NK-92 (cell line): ENCODE results near the gene WDR89.
"Not testable (repeated sequence)": the region's sequence is repeated elsewhere in the genome, so short reads cannot be mapped to it uniquely, and the experiment has no call there.

Source experiments
- DNase-seq: peaks from one replicate; lab custom pipeline; 2025; ENCODE audit not compliant: unreplicated experiment; lab: John Stamatoyannopoulos, UW

Gene WDR89

DNA sequence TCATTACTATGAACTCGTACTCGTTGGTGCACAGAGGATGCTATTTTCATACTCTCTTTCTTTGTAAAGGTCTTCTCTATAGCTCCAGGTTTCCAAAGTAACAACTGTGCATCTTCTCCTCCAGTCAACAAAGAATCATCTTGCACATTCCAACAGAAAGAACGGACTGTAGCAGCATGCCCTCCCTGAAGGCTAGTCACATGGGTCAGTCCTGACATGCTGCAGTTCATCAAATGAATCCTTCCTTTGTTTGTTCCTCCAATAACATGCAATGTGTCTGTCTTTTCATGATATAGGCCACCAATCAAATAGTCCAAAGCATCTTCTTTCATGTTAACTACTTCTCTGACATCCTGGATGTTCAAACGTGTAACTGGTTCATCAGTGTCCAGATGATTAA, 42.9 kb downstream of the WDR89 start:
- no peak for DNase-seq

DNA sequence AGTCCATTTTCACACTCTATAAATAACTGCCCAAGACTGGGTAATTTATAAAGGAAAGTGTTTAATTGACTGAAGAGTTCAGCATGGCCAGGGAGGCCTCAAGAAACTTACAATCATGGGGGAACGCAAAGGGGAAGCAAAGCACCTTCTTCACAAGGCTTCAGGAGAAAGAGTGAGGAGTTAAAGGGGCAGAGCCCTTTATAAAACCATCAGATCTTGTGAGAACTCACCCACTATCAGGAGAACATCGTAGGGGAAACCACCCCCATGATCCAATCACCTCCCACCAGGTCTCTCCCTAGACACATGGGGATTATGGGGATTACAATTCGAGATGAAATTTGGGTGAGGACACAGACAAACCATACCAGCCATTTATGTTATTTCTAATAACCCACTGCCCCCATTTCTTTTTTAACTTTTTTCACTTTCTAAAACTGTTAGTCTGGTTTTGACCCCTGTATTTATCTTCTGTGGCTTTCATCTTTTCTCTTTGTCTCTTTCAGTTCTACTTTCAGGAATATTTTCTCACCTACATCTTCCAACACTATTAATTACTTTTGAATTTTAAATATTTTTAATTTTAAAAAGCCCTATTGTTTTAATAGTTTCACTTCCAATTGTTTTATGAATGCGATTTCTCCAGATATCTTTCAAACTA, 44.5 kb downstream of the WDR89 start:
- no peak for DNase-seq

DNA sequence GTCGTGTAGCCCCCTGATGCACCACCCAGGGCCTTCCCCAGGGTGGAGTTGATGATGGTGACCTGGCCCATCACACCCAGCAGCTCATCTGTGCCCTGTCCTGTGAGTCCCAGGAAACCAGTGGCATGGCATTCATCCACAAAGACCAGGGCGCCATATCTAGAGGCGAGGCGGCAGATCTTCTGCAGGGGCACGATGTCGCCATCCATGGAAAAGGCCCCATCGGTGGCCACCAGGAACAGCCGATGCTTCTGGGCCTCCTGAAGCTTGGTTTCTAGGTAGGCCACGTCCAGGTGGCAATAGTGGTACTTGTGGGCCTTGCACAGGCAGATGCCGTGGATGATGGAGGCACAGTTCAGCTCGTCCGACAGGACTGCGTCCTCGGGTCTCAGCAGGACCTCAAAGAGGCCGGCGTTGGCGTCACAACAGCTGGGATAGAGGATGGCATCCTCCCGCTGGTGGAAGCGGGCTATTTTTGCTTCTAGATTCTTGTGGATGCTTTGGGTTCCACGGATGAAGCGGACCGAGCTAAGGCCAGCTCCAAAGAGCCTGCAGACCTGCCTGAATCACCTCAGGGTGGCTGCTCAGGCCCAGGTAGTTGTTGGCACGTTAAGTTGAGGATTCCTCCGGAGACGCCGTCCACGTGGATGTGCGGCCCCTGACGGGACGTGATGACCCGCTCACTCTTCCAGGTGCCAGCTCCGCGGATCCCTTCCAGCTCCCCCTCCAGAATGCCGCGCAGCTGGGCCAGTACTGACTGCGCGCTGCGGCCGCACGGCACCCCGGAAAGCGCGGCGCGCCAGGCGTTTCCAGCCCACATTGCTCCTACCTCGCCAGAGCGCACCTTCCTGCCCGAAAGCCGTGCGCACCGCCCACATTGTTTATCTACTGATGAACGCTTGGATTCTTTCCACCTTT, 47.0 kb downstream of the WDR89 start:
- DNase-seq: no peak

DNA sequence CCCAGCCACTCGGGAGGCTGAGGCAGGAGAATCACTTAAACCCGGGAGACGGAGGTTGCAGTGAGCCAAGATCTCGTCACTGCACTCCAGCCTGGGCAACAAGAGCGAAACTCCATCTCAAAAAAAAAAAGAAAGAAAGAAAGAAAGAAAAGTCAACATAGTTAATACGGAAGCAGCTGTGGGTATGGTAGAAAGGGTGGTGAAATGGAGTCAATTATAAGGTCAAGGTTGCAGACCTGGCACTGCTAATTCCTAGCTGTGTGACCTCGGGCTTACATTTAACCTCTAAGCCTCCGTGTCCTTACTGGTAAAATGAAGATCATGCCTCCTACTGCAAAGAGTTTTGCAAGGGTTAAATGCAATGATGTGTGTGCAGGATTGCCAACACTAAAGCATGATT, 58.6 kb downstream of the WDR89 start:
- DNase-seq: not testable (repeated sequence)

DNA sequence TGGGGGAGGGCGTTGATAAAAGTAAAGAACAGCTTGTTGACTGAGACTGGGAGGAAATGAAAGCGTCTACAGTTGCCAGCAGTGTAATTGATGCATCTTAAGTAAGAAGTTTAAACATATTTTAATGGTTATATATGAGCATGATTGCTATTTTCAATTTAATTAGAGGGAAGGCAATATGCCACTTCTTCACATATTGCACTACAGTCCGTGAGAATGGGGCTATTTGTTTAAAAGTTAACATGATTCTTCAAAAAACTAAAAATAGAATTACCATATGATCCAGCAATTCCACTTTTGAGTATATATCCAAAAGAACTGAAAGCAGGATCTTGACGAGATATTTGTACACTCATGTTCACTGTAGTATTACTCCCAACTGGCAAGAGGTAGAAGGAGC, 60.2 kb downstream of the WDR89 start:
- DNase-seq: no peak

DNA sequence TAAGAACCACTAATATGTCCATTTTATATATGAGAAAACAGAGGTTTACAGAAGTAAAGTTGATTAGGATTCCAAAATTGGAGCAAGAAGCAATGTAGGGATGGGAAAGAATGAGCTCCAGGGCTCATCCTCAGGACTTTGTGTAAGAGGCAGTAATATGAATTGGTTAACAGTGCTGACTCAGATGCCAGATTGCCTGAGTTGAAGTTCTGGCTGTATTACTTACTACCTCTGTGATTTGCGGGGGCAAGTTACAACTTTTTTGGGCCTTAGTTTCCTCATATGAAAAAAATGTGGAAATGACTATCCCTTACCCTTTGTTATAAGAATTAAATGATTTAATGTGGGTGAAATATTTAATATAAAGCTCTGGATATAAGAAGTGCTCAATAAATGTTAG, 63.4 kb downstream of the WDR89 start:
- DNase-seq: no peak

DNA sequence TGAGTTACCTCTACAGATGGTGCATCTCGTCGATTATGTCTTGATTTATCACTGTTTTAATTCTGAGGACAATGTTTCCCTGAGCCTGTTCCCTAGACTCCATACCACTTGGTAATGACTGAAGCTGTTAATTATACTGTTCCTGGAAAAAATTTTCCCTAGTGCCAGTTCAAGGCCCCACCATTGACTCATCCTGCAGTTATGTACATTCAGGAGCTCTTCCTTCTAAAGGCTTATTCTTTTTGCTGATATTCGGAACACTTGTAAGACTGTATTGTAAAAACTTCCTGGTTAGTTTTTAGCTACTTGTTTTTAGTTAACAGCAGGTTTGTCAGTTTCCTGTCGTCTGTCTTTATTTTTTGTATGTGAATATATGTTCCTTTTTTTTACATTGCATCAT, 68.1 kb downstream of the WDR89 start:
- no peak for DNase-seq

DNA sequence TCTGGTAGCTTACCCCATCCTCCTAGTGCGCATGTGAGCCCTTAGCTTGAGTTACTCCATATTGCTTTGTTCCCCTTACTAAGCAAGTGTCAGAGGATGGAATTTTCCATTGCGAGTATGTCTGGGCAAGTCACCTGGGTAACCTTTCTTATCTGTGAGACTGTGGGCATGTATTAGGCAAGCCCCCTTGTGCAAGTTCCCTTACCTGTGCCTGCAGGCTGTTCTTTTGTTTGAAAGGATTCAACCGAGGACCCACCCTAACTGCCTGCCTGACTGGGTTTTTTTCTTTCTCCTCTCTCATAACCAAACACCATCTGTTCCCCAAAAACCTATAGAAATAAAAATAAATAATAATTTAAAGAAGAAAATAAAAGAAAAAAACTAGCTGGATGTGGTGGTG, 76.2 kb downstream of the WDR89 start:
- no peak for DNase-seq

DNA sequence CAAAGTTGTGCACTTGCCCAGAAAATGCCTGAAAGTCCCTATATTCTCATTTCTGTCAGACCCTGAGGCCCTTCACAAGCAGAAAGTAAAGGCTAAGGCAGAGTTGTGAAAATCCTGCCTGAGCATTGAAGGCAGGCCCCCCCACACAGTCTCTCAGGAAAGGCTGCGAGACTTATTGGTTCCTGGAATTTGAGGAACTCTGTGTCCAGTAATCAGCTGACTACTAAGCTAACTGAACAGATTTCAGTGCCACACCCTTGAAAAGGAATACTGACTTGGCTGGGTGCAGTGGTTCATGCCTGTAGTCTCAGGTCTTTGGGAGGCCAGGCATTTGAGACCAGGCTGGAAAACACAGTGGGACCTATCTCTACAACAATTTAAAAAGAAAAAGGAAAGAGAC, 77.4 kb downstream of the WDR89 start:
- DNase-seq: no peak

DNA sequence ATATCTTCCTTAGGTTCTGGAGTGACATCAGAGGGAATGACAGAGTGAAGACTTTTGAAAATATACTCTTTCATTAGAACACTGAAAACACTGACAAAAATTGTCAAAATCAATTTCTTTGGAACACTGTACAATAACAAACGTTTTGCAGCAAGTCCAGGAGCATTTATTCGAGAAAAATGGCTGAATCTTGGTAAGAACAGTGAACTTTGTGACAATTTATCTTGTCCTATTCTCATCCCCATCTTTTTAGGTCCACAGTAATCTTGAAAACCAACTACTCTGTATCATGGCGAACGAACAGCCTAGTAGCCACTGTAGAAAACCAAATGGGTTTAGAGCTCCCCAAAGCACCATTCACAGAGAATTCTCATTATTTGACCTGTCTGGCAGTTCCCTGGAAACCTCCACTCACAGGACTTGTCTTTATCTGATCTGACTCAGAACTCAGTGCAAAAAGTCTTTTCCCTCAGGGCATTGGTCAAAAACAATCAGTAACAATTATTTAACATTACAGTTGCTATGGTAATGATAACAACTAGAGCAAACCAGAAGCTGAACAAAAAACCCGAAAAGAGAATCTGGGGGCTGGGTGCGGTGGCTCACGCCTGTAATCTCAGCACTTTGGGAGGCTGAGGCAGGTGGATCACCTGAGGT, 78.2 kb downstream of the WDR89 start:
- no peak for DNase-seq

DNA sequence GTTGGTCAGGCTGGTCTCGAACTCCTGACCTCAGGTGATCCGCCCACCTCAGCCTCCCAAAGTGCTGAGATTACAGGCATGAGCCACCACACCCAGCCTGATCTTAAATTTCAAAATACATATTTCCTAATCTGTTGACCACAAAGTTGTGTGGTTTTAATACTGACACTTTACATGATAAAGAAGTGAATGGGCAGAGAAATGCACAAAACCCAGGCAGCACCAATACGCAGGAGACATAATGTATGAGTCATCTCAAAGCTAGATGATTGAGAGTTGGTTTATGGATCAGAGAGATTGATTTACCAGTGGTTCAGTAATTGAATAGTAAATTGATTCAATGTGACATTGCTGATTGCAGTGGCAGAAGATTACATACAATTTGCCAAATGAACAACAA, 79.3 kb downstream of the WDR89 start:
- DNase-seq: no peak

DNA sequence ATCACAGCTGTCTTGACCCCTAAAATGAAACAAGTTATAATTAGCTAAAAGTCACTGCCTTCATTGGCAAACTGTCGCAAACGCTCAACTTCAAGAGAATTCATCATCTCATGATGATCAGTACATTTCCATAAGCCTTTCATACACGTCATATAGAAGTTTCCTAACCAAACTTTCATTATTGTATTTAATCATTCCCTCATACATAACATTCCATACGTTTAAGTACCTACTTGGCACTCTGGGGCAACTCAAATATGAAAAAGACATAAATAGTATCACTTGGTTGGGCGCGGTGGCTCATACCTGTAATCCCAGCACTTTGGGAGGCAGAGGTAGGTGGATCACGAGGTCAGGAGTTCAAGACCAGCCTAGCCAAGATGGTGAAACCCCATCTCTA, 86.1 kb downstream of the WDR89 start:
- no peak for DNase-seq

DNA sequence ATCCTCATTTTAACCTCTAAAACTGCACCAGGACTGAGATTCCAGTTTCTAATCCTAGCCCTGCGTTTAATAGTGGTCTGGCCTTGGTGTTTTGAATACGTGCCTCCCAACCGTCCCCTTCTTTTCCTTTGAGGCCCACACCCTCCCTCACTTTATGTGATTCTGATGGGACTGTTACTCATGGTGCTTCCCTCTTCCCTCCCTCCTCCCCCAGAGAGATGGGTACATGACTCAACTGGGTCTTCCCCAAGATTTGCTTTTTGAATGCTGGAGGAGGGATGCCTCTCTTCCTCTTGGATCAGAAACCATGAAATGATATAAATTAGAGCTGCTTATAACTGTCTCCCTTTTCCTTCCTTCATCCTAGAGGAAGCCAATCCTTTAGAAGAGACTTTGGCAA, 90.3 kb downstream of the WDR89 start:
- no peak for DNase-seq

DNA sequence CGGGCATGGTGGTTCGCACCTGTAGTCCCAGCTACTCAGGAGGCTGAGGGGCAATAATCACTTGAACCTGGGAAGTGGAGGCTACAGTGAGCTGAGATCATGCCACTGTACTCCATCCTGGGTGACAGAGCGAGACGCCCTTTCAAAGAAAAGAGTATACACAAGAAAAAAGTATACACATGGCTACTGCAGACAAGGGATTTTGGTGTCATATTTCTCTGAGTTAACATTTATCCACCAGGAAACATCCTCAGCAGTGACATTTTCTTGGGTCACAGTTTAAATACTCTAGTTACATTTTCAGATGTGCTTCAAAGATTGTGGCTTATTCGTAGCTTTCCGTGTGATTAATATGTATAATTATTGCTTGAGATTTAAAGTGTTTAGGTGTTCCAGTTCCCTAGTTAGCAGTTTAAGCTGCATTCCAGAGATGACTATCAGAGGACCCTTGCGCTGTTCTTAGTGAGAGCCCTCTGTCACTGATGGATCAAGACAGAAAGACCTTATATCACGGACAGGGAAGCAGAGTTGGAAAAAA, 93.8 kb downstream of the WDR89 start:
- DNase-seq: no peak
